Stomach (tissue), 9 donors: ENCODE results near the gene OGA. TPM values are rescaled to one million over a fixed set of nuclear protein-coding genes. Genes with fewer than 3 reads are reported as not detected.

ENCODE experiments used
- DNase-seq, 2 donors: peaks; one replicate each; pipeline versions ENCODE4 v3.0.0 to v3.0.0-alpha.2; 2013 to 2019
- H3K27ac ChIP-seq, 5 donors: fragments of 200-600 bp in 4 of 5; sonication (generic) in 4 of 5; one replicate each; pipeline ENCODE4 v1.5.1; 2013 to 2019; ENCODE audit warnings: mild to moderate bottlenecking in 1 of 5, moderate library complexity in 1 of 5
- H3K27me3 ChIP-seq, 3 donors: fragments of 200-600 bp; sonication (generic); one replicate each; pipeline ENCODE4 v1.5.1; 2017 to 2019; ENCODE audit warnings: mixed run types in 1 of 3
- H3K36me3 ChIP-seq, 4 donors: fragments of 200-600 bp; sonication (generic); 1 replicate in 3 of 4; 2 replicates in 1 of 4; pipeline ENCODE4 v1.5.1; 2016 to 2019
- H3K4me1 ChIP-seq, 4 donors: fragments of 200-600 bp; sonication (generic); one replicate each; pipeline ENCODE4 v1.5.1; 2016 to 2019
- H3K4me3 ChIP-seq, 4 donors: fragments of 200-600 bp; sonication (generic) in 3 of 4; one replicate each; pipeline ENCODE4 v1.5.1; 2016 to 2019; ENCODE audit warnings: mild to moderate bottlenecking in 1 of 4
- H3K9me3 ChIP-seq, 4 donors: fragments of 200-600 bp; sonication (generic); one replicate each; pipeline ENCODE4 v1.5.1; 2016 to 2019
- EP300 ChIP-seq: sonication (generic); formaldehyde crosslinking; IDR thresholded peaks from one replicate; pipeline ENCODE4 v1.6.1; 2017; ENCODE audit warnings: antibody characterized with exemption
- POLR2A ChIP-seq, 4 donors: fragments of 450-650 bp; IDR thresholded peaks; one replicate each; pipeline ENCODE4 v1.6.1; 2016; ENCODE audit warnings: antibody characterized with exemption in 4 of 4, control low read depth in 2 of 4, mild to moderate bottlenecking in 1 of 4, moderate library complexity in 1 of 4
- POLR2AphosphoS5 ChIP-seq, 3 donors: sonication (generic); formaldehyde crosslinking; IDR thresholded peaks; one replicate each; pipeline ENCODE4 v1.6.1; 2016; ENCODE audit warnings: antibody characterized with exemption in 3 of 3
- WGBS, 5 donors: extraction: QIAGEN DNeasy Blood & Tissue Kit in 3 of 5; methylation state at CpG; one replicate each; pipeline versions ENCODE4 v1.1.5 to v1.1.7; 2013 to 2018; 5-methylcytosine and 5-hydroxymethylcytosine counted together
- intact Hi-C: fragments of 100-400 bp; cut with DNase I; formaldehyde crosslinking; loops from one replicate; pipeline ENCODE4 v1.15.1; 2023; ENCODE audit warnings: low total_unique reads
- polyA plus RNA-seq, 3 donors: library from polyadenylated mRNA; stranded (reverse); fragments of 200-250 nt; gene quantifications; one replicate each; pipeline ENCODE4 v1.2.3, GENCODE V29; 2013
- total RNA-seq, 5 donors: library from RNA; depleted of rRNA; stranded (reverse); fragments of >200 nt; gene quantifications; one replicate each; pipeline versions ENCODE4 v1.1.0 to v1.2.3, GENCODE V29; 2014 to 2016
- TF ChIP-seq, protein P1 (sequence below), 7 experiments: fragments of 450-650 bp in 4 of 7; fragments of 200-600 bp in 3 of 7; sonication (generic) in 3 of 7; IDR thresholded peaks; one replicate each; pipeline ENCODE4 v1.5.1; 2016 to 2019; ENCODE audit warnings: antibody characterized with exemption in 7 of 7, control low read depth in 2 of 7, mild to moderate bottlenecking in 1 of 7
- donor health status: healthy with polysubstance abuse.
- donor health status: Bipolar disorder and iron deficiency.
- donor health status: healthy.

The OGA gene
- total and polyA plus RNA-seq, 8 donors = 18.9 to 312 (median 131) TPM

DNA sequence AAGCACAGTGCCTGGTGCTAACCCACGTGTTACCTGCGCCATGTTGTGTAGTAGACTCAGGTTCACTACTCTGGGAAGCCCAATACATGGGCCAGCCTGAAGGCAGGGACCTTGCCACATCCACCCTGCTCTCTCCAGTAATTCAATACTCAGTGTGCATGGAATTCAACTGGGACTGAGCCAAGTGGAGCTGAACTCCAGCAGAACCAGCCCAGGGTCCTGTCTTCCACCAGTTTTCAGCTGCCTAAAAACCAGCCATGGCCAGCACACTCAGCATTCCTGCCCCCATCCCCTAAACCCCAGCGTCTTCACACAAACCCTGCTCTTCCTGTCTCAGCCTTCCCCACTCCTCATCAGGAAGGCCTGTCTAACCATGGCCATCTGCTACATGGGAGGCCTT is 57.7 kb downstream of the OGA start:
- Histone ChIP-seq H3K4me3 (no peak overlapping the region), H3K27ac (no peak overlapping the region), H3K9me3 (no peaks in the 10 kb centered on the region), H3K4me1 (no peaks in the 10 kb centered on the region), H3K36me3 (no peaks in the 10 kb centered on the region), H3K27me3 (peaks cover 0 to 54% (median 0%) of the 10 kb centered on the region in 3 donors)
- WGBS, 5 donors = 69 to 88% (median 75%) methylated on average over 3 of the region's 3 CpGs
- intact Hi-C loops = no loop called here
- TF ChIP-seq, protein P1, sequence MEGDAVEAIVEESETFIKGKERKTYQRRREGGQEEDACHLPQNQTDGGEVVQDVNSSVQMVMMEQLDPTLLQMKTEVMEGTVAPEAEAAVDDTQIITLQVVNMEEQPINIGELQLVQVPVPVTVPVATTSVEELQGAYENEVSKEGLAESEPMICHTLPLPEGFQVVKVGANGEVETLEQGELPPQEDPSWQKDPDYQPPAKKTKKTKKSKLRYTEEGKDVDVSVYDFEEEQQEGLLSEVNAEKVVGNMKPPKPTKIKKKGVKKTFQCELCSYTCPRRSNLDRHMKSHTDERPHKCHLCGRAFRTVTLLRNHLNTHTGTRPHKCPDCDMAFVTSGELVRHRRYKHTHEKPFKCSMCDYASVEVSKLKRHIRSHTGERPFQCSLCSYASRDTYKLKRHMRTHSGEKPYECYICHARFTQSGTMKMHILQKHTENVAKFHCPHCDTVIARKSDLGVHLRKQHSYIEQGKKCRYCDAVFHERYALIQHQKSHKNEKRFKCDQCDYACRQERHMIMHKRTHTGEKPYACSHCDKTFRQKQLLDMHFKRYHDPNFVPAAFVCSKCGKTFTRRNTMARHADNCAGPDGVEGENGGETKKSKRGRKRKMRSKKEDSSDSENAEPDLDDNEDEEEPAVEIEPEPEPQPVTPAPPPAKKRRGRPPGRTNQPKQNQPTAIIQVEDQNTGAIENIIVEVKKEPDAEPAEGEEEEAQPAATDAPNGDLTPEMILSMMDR (IDR thresholded peaks at IDR 0.05) = no peak
- DNase-seq = no peak

DNA sequence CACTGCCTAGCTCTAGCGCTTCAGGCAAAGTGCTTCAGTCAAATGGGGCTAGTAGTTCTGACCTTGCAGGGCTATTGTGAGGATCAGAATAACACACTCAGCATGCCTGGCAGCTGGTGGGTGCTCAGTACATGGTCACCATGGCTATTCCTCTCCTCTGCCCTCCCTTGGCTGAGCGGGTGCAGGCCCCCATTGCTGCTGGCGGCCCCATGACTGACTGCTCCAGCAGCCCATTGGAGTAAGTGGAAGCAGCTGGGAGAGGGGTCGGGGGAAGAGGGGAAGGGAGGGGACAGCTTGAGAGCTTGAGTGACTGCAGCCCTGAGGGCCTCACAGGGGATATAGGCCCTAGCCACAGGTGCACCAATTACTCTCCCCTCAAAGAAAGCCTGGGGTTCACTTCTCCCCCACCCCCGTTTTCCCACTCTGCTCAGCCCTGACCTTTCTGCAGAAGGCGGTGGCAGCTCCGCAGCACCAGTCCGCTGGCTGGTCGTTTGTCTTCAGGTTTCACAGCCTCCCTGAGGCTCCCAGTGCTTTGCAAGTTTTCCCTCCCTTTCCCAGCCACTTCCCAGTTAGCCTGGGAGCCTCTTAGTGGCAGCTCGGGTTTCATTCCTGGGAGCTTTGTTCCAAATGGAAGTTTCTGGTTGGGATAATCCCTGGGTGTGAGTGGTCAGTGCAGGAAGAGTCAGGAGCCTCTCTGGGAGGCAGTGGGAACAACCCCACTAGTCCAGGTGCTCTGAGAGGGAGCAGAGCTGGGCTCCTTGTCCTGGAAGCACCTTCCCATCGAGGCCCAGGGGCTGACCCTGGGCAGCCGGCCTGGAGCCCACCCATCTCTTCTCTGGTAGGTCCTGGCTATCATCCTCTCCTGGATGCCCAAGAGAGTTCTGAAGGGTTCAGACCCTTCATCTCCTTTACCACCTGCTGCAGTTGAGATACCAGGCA is 58.7 kb downstream of the OGA start:
- WGBS, 5 donors = 58 to 78% (median 69%) methylated on average over 8 to 12 of the region's 12 CpGs
- Histone ChIP-seq H3K4me1 (no peaks in the 10 kb centered on the region), H3K9me3 (no peaks in the 10 kb centered on the region), H3K36me3 (no peaks in the 10 kb centered on the region), H3K27me3 (peaks cover 0 to 52% (median 0%) of the 10 kb centered on the region in 3 donors), H3K27ac (no peak overlapping the region), H3K4me3 (no peak overlapping the region)
- TF ChIP-seq, protein P1 (IDR thresholded peaks at IDR 0.05) = no peak
- TF ChIP-seq POLR2A (IDR thresholded peaks at IDR 0.05) = no peak
- no peak for TF ChIP-seq EP300
- intact Hi-C loops = no loop called here
- DNase-seq = no peak

DNA sequence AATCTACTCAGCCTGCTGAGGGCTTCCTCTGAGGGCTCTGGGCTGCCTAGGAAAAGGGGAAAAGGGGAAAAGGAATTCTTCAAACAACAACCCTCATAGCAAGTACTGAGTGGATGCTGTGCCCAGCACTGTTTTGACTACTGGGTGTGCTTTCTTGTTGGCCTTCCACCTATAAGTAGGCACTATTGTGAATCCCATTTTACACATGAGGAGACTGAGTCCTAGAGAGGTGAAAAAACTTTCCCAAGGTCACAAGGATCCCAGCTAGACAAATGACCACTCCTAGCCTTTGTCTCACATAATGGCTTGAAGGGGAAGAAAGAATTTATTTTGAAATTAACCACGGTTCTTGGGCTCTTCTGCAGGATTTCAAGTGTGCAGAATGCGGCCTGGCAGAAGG is 59.4 kb downstream of the OGA start:
- no peak overlapping the region for H3K27ac ChIP-seq
- intact Hi-C loops = no loop called here
- no peaks in the 10 kb centered on the region for H3K36me3 ChIP-seq
- WGBS, 5 donors = 84 to 95% (median 85%) methylated on average over 2 of the region's 2 CpGs
- no peaks in the 10 kb centered on the region for H3K4me1 ChIP-seq
- H3K4me3 ChIP-seq = no peak overlapping the region
- H3K9me3 ChIP-seq = no peaks in the 10 kb centered on the region
- DNase-seq = no peak
- H3K27me3 ChIP-seq = peaks cover 0 to 50% (median 0%) of the 10 kb centered on the region in 3 donors
- no peak for TF ChIP-seq EP300
- TF ChIP-seq POLR2A (IDR thresholded peaks at IDR 0.05) = no peak

DNA sequence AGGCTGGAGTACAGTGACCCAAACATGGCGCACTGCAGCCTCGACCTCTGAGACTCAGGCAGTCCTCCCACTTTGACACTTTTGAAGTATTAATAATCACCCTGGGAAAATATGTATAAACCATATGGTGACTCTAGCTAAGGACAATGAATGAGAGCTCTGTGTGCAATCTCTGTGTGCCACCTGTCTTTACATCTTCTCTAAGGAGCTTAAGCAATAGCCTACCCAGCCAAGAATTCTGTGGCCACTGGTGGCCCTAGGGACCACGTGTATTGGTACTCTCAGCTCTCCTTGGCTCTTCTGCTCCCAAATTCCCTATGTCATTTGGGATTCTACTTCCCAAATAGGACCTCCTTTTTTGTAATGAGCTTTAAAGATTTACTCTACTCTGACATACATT is 66.0 kb downstream of the OGA start:
- H3K9me3 ChIP-seq = no peaks in the 10 kb centered on the region
- H3K4me3 ChIP-seq = no peak overlapping the region
- no peak for TF ChIP-seq EP300
- TF ChIP-seq POLR2AphosphoS5 (IDR thresholded peaks at IDR 0.05) = no peak
- TF ChIP-seq, protein P1 (IDR thresholded peaks at IDR 0.05) = no peak
- TF ChIP-seq POLR2A (IDR thresholded peaks at IDR 0.05) = no peak
- no peaks in the 10 kb centered on the region for H3K4me1 ChIP-seq
- peaks cover 0 to 28% (median 0%) of the 10 kb centered on the region in 3 donors for H3K27me3 ChIP-seq
- intact Hi-C loops = no loop called here
- DNase-seq = no peak
- WGBS, 5 donors = 74 to 82% (median 80%) methylated on average over 3 of the region's 3 CpGs
- H3K27ac ChIP-seq = no peak overlapping the region
- H3K36me3 ChIP-seq = no peaks in the 10 kb centered on the region
